CD14-positive monocyte (primary cell): Measurements from ENCODE around the gene AP1S1. TPM values are rescaled to one million over a fixed set of nuclear protein-coding genes. Genes with fewer than 3 reads are reported as not detected.

Source experiments
- DNase-seq, 3 donors: peaks; one replicate each; pipeline ENCODE4 v3.0.0-alpha.2; 2011 to 2022
- H2AFZ ChIP-seq: 2 replicates; pipeline ENCODE4 v1.6.0; 2012; ENCODE audit warnings: mild to moderate bottlenecking, low read depth, low read length, inconsistent platforms; ENCODE audit not compliant: insufficient read depth, poor library complexity, severe bottlenecking
- H3K27ac ChIP-seq, 2 donors: 1 replicate in 1 of 2; 2 replicates in 1 of 2; pipeline ENCODE4 v1.5.1; 2012 to 2013; ENCODE audit warnings: low read length in 2 of 2, control low read depth in 1 of 2, inconsistent platforms in 1 of 2, low read depth in 1 of 2, mild to moderate bottlenecking in 1 of 2
- H3K27me3 ChIP-seq, 2 donors: one replicate each; pipeline versions ENCODE4 v1.6.0 to v1.6.1; 2011 to 2013; ENCODE audit warnings: low read length in 2 of 2; ENCODE audit not compliant: control insufficient read depth in 2 of 2, insufficient read depth in 2 of 2
- H3K36me3 ChIP-seq, 2 donors: replicated peaks in 1 of 2; 1 replicate in 1 of 2; 2 replicates in 1 of 2; pipeline versions ENCODE4 v1.5.1 to v1.6.1; 2012 to 2013; ENCODE audit warnings: low read length in 2 of 2, control low read depth in 1 of 2, inconsistent platforms in 1 of 2, mild to moderate bottlenecking in 1 of 2; ENCODE audit not compliant: insufficient read depth in 2 of 2, control insufficient read depth in 1 of 2
- H3K4me1 ChIP-seq, 2 donors: 1 replicate in 1 of 2; 2 replicates in 1 of 2; pipeline versions ENCODE4 v1.5.1 to v1.6.1; 2012 to 2013; ENCODE audit warnings: low read length in 2 of 2, control low read depth in 1 of 2, inconsistent platforms in 1 of 2, mild to moderate bottlenecking in 1 of 2, moderate library complexity in 1 of 2; ENCODE audit not compliant: insufficient read depth in 2 of 2, control insufficient read depth in 1 of 2
- H3K4me2 ChIP-seq: replicated peaks from 2 replicates; pipeline ENCODE3; 2012; ENCODE audit warnings: low read length, moderate library complexity, mild to moderate bottlenecking; ENCODE audit not compliant: poor library complexity, severe bottlenecking; ENCODE audit errors: extremely low read depth
- H3K4me3 ChIP-seq, 3 experiments: fragments of 200-600 bp in 1 of 3; sonication (generic) in 1 of 3; replicated peaks in 1 of 3; 1 replicate in 2 of 3; 2 replicates in 1 of 3; pipeline ENCODE4 v1.5.1; 2011 to 2013; ENCODE audit warnings: low read length in 3 of 3, mild to moderate bottlenecking in 3 of 3, control low read depth in 2 of 3, low read depth in 2 of 3, inconsistent platforms in 1 of 3, moderate library complexity in 1 of 3
- H3K79me2 ChIP-seq: 2 replicates; pipeline ENCODE4 v1.6.0; 2012; ENCODE audit warnings: mild to moderate bottlenecking, control low read depth, inconsistent platforms, low read length, moderate library complexity; ENCODE audit not compliant: insufficient read depth
- H3K9ac ChIP-seq: 2 replicates; pipeline ENCODE4 v1.6.0; 2017; ENCODE audit warnings: low read length, mild to moderate bottlenecking; ENCODE audit not compliant: insufficient read depth, poor library complexity, severe bottlenecking
- H3K9me3 ChIP-seq, 2 donors: replicated peaks in 1 of 2; 1 replicate in 1 of 2; 2 replicates in 1 of 2; pipeline versions ENCODE4 v1.5.1 to v1.6.1; 2012 to 2013; ENCODE audit warnings: low read length in 2 of 2, control low read depth in 1 of 2; ENCODE audit not compliant: control insufficient read depth in 1 of 2, insufficient read depth in 1 of 2
- H4K20me1 ChIP-seq: 2 replicates; pipeline ENCODE4 v1.6.0; 2012; ENCODE audit warnings: mild to moderate bottlenecking, low read length, control low read depth, moderate library complexity; ENCODE audit not compliant: insufficient read depth
- H3K27ac Mint-ChIP-seq, 7 donors: one replicate each; pipeline ENCODE4 v1.8.0; 2020; ENCODE audit warnings: mild to moderate bottlenecking in 7 of 7, mixed read lengths in 7 of 7, moderate library complexity in 6 of 7, inconsistent platforms in 2 of 7
- H3K27me3 Mint-ChIP-seq, 3 donors: one replicate each; pipeline ENCODE4 v1.8.0; 2021 to 2022; ENCODE audit warnings: low read depth in 3 of 3, mild to moderate bottlenecking in 3 of 3, mixed read lengths in 3 of 3, moderate library complexity in 3 of 3, inconsistent platforms in 1 of 3
- H3K36me3 Mint-ChIP-seq, 2 donors: one replicate each; pipeline ENCODE4 v1.8.0; 2020; ENCODE audit warnings: mixed read lengths in 2 of 2, inconsistent platforms in 1 of 2, mild to moderate bottlenecking in 1 of 2
- H3K4me1 Mint-ChIP-seq: one replicate; pipeline ENCODE4 v1.8.0; 2020; ENCODE audit warnings: mild to moderate bottlenecking, mixed read lengths
- H3K4me3 Mint-ChIP-seq, 2 donors: one replicate each; pipeline ENCODE4 v1.8.0; 2020; ENCODE audit warnings: mild to moderate bottlenecking in 2 of 2, mixed read lengths in 2 of 2, moderate library complexity in 1 of 2
- H3K9me3 Mint-ChIP-seq, 7 donors: one replicate each; pipeline ENCODE4 v1.8.0; 2020 to 2022; ENCODE audit warnings: mixed read lengths in 7 of 7, mild to moderate bottlenecking in 6 of 7, moderate library complexity in 6 of 7, inconsistent platforms in 2 of 7
- CTCF ChIP-seq: fragments of 200-600 bp; IDR thresholded peaks from one replicate; pipeline ENCODE4 v1.8.0; 2022; ENCODE audit warnings: antibody characterized with exemption, mild to moderate bottlenecking
- WGBS: methylation state at CpG from one replicate; pipeline ENCODE4 v1.1.5; 2013; ENCODE audit warnings: missing lambda C conversion rate; ENCODE audit not compliant: insufficient coverage; 5-methylcytosine and 5-hydroxymethylcytosine counted together
- intact Hi-C, 2 donors: fragments of 100-400 bp; cut with micrococcal nuclease; formaldehyde crosslinking; loops; one replicate each; pipeline versions ENCODE4 v1.15.0 to v1.15.1; 2023
- polyA plus RNA-seq, 3 donors: library from polyadenylated mRNA; depleted of rRNA in 1 of 3; unstranded in 2 of 3; stranded (reverse) in 1 of 3; fragments of 300-500 nt in 2 of 3; fragments of >200 nt in 1 of 3; fragmentation: Illumina TruSeq in 2 of 3; gene quantifications; 1 replicate in 2 of 3; 2 replicates in 1 of 3; pipeline ENCODE4 v1.2.3, GENCODE V29; 2012 to 2021
- small RNA-seq: library from RNA; depleted of rRNA; stranded (forward); fragments of <200 nt; gene quantifications from one replicate; pipeline ENCODE3, GENCODE V24; 2012; ENCODE audit warnings: low read depth; ENCODE audit not compliant: insufficient read length

Gene AP1S1
- polyA plus RNA-seq, 3 donors, result 10.1 to 21.3 (median 10.9) TPM

DNA sequence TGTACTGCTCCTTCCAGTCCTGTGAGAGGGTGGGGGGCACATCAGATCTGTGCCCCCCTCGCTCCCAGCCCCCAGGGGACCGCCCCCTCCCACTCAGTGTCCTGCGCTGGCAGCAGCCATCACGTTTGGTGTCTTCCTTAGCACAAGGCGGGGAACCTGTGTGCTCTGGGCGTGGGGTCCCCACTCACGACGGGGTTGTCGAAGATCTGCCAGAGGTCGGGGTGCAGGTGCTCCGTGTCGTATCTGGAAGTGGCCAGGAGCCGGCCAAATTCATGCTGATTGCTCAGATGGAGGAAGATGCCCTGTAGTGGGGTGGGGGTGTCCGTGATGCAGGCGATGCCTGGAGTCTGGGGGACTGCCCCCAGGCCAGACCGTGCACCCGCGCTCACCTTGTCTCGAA, 55.9 kb downstream of the AP1S1 start:
- H3K36me3 ChIP-seq, result peaks cover 74 to 88% of the 10 kb centered on the region in 2 donors
- H3K4me3 ChIP-seq, result no peak overlapping the region
- DNase-seq, result no peak
- no peaks in the 10 kb centered on the region for H4K20me1 ChIP-seq
- intact Hi-C loops, result no loop called here
- no peak overlapping the region for H3K4me3 Mint-ChIP-seq
- 97% methylated on average over 15 of the region's 19 CpGs for WGBS
- peak overlapping the region in 1 of 7 donors; percentile 19 for H3K27ac Mint-ChIP-seq
- peaks cover 64 to 96% of the 10 kb centered on the region in 2 donors for H3K36me3 Mint-ChIP-seq
- H3K27ac ChIP-seq, result no peak overlapping the region
- no peaks in the 10 kb centered on the region for H3K9me3 ChIP-seq
- H3K27me3 ChIP-seq, result no peaks in the 10 kb centered on the region
- TF ChIP-seq CTCF, result no peak
- H3K4me1 ChIP-seq, result peaks cover 0 to under 1% of the 10 kb centered on the region in 2 donors
- no peaks in the 10 kb centered on the region for H3K79me2 ChIP-seq
- no peaks in the 10 kb centered on the region for H3K27me3 Mint-ChIP-seq
- H3K4me1 Mint-ChIP-seq, result no peaks in the 10 kb centered on the region
- no peaks in the 10 kb centered on the region for H3K9me3 Mint-ChIP-seq
- no peak overlapping the region for H3K9ac ChIP-seq
- H3K4me2 ChIP-seq, result no peak overlapping the region
- H2AFZ ChIP-seq, result no peak overlapping the region

Small RNAs within 50 kb of the gene (small RNA-seq; reads per million reads assigned to genes)
- not detected for gene MIR4653

Other genes starting within 250 kb of the AP1S1 start
- not detected for gene MUC3A, start 204.9 kb upstream of the AP1S1 start, polyA plus RNA-seq
- gene MUC12, start 184.9 kb upstream of the AP1S1 start, polyA plus RNA-seq, result under 1 TPM in 1 of 3 donors, not detected in 2; 0.44 TPM
- not detected for gene MUC17, start 134.4 kb upstream of the AP1S1 start, polyA plus RNA-seq
- 1 to 10 TPM in 2 of 3 donors, under 1 TPM in 1; 0.66 to 9.4 (median 1.2) TPM for gene TRIM56, start 69.0 kb upstream of the AP1S1 start, polyA plus RNA-seq
- under 1 TPM; 0.07 to 0.21 (median 0.16) TPM for gene SERPINE1, start 27.4 kb upstream of the AP1S1 start, polyA plus RNA-seq
- gene VGF, start 11.1 kb downstream of the AP1S1 start, polyA plus RNA-seq, result not detected
- gene NAT16, start 25.8 kb downstream of the AP1S1 start, polyA plus RNA-seq, result not detected
- gene MOGAT3, start 46.6 kb downstream of the AP1S1 start, polyA plus RNA-seq, result not detected
- 10 to 100 TPM; 26.9 to 70.1 (median 28.1) TPM for gene PLOD3, start 63.1 kb downstream of the AP1S1 start, polyA plus RNA-seq
- gene ZNHIT1, start 63.7 kb downstream of the AP1S1 start, polyA plus RNA-seq, result 100 to 1,000 TPM in 1 of 3 donors, 10 to 100 TPM in 2; 29.3 to 109 (median 74.9) TPM
- gene CLDN15, start 83.3 kb downstream of the AP1S1 start, polyA plus RNA-seq, result 10 to 100 TPM in 1 of 3 donors, not detected in 2; 19.3 TPM
- 100 to 1,000 TPM; 152 to 198 (median 195) TPM for gene FIS1, start 90.6 kb downstream of the AP1S1 start, polyA plus RNA-seq
- 1 to 10 TPM in 1 of 3 donors, under 1 TPM in 2; 0.59 to 1.5 (median 0.87) TPM for gene IFT22, start 167.3 kb downstream of the AP1S1 start, polyA plus RNA-seq
- gene COL26A1, start 208.4 kb downstream of the AP1S1 start, polyA plus RNA-seq, result not detected